Epithelial cell of esophagus (primary cell): Measurements from ENCODE around the gene FGF9.
A peak's percentile ranks its signal among the peaks of the same experiment; 100 is the strongest.

Experiments used
- DNase-seq: peaks from one replicate; pipeline ENCODE4 v3.0.0; 2010; ENCODE audit warnings: low read depth
- H3K4me3 ChIP-seq: 2 replicates; pipeline ENCODE4 v1.5.1; 2011; ENCODE audit warnings: mild to moderate bottlenecking, low read length, control low read depth
- CTCF ChIP-seq: IDR thresholded peaks from 2 replicates; pipeline ENCODE4 v1.5.1; 2011; ENCODE audit warnings: low read depth, mild to moderate bottlenecking, low read length, control low read depth, inconsistent platforms; ENCODE audit not compliant: insufficient read depth; ENCODE audit errors: missing control alignments

FGF9 gene

GRCh38 chr13:21707586-21707985 is 36.7 kb downstream of the FGF9 start:
- TF ChIP-seq CTCF: no peak
- DNase-seq: no peak
- no peak overlapping the region for H3K4me3 ChIP-seq

GRCh38 chr13:21709697-21710096 is 38.8 kb downstream of the FGF9 start:
- no peak for TF ChIP-seq CTCF
- no peak overlapping the region for H3K4me3 ChIP-seq
- peak; percentile 37 for DNase-seq

GRCh38 chr13:21710163-21710562 is 39.3 kb downstream of the FGF9 start:
- no peak for TF ChIP-seq CTCF

GRCh38 chr13:21717817-21718216 is 46.9 kb downstream of the FGF9 start:
- TF ChIP-seq CTCF: no peak
- H3K4me3 ChIP-seq: no peak overlapping the region
- DNase-seq: peak; percentile 69

More at GRCh38 chr13:21710163-21710562, 39.3 kb downstream of the FGF9 start:
- no peak overlapping the region for H3K4me3 ChIP-seq
- DNase-seq: no peak

GRCh38 chr13:21719463-21719862 is 48.6 kb downstream of the FGF9 start:
- no peak for TF ChIP-seq CTCF
- DNase-seq: peak; percentile 23
- no peak overlapping the region for H3K4me3 ChIP-seq

GRCh38 chr13:21723807-21724505 is 53.1 kb downstream of the FGF9 start:
- no peak for DNase-seq
- no peak for TF ChIP-seq CTCF
- no peak overlapping the region for H3K4me3 ChIP-seq
